Liver (tissue), 3 donors: Measurements from ENCODE around the gene PHLPP1.

ENCODE experiments used
- EGR1 ChIP-seq, 2 donors: IDR thresholded peaks; 2 replicates each; pipeline ENCODE4 v1.6.1; 2016 to 2018; ENCODE audit warnings: antibody characterized with exemption in 2 of 2, low read depth in 2 of 2
- GABPA ChIP-seq, 2 donors: IDR thresholded peaks in 1 of 2; conservative IDR thresholded peaks in 1 of 2; 2 replicates each; pipeline ENCODE4 v1.6.1; 2016; ENCODE audit warnings: antibody characterized with exemption in 2 of 2, mild to moderate bottlenecking in 1 of 2, moderate library complexity in 1 of 2
- JUND ChIP-seq, 2 donors: IDR thresholded peaks; 2 replicates each; pipeline ENCODE4 v1.6.1; 2016; ENCODE audit warnings: antibody characterized with exemption in 2 of 2
- NR2F2 ChIP-seq: IDR thresholded peaks from 2 replicates; pipeline ENCODE4 v1.6.1; 2016; ENCODE audit warnings: antibody characterized with exemption
- RAD21 ChIP-seq, 2 donors: IDR thresholded peaks; 2 replicates each; pipeline ENCODE4 v1.6.1; 2016; ENCODE audit warnings: antibody characterized with exemption in 2 of 2, mild to moderate bottlenecking in 2 of 2
- REST ChIP-seq: IDR thresholded peaks from 2 replicates; pipeline ENCODE4 v1.6.1; 2016; ENCODE audit warnings: antibody characterized with exemption, mild to moderate bottlenecking
- RXRA ChIP-seq, 2 donors: IDR thresholded peaks; 2 replicates each; pipeline ENCODE4 v1.6.1; 2017 to 2018; ENCODE audit warnings: antibody characterized with exemption in 2 of 2, mild to moderate bottlenecking in 1 of 2
- SP1 ChIP-seq: IDR thresholded peaks from 2 replicates; pipeline ENCODE4 v1.6.1; 2018; ENCODE audit warnings: antibody characterized with exemption, mild to moderate bottlenecking
- TAF1 ChIP-seq: conservative IDR thresholded peaks from 2 replicates; pipeline ENCODE4 v1.6.1; 2016; ENCODE audit warnings: antibody characterized with exemption, mild to moderate bottlenecking
- YY1 ChIP-seq: IDR thresholded peaks from 2 replicates; pipeline ENCODE4 v1.6.1; 2016; ENCODE audit warnings: antibody characterized with exemption, mild to moderate bottlenecking
- TF ChIP-seq, protein P1 (sequence below): fragments of 150-350 bp; IDR thresholded peaks from 2 replicates; pipeline ENCODE4 v1.5.1; 2017; ENCODE audit warnings: improper control_type of control experiment, low read depth, low read length; ENCODE audit not compliant: missing input control
- TF ChIP-seq, protein P2 (sequence below): IDR thresholded peaks from 2 replicates; pipeline ENCODE4 v1.6.1; 2016; ENCODE audit warnings: antibody characterized with exemption
- TF ChIP-seq, protein P3 (sequence below): IDR thresholded peaks from 2 replicates; pipeline ENCODE4 v1.6.1; 2016; ENCODE audit warnings: antibody characterized with exemption
- TF ChIP-seq, protein P4 (sequence below): IDR thresholded peaks from 2 replicates; pipeline ENCODE4 v1.6.1; 2016; ENCODE audit warnings: antibody characterized with exemption
- donor health status: healthy.
- donor health status: healthy.

- TF ChIP-seq, protein P1, sequence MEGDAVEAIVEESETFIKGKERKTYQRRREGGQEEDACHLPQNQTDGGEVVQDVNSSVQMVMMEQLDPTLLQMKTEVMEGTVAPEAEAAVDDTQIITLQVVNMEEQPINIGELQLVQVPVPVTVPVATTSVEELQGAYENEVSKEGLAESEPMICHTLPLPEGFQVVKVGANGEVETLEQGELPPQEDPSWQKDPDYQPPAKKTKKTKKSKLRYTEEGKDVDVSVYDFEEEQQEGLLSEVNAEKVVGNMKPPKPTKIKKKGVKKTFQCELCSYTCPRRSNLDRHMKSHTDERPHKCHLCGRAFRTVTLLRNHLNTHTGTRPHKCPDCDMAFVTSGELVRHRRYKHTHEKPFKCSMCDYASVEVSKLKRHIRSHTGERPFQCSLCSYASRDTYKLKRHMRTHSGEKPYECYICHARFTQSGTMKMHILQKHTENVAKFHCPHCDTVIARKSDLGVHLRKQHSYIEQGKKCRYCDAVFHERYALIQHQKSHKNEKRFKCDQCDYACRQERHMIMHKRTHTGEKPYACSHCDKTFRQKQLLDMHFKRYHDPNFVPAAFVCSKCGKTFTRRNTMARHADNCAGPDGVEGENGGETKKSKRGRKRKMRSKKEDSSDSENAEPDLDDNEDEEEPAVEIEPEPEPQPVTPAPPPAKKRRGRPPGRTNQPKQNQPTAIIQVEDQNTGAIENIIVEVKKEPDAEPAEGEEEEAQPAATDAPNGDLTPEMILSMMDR = no peak
- TF ChIP-seq RAD21 (IDR thresholded peaks at IDR 0.05) = no peak
- TF ChIP-seq RXRA (IDR thresholded peaks at IDR 0.05) = no peak
- TF ChIP-seq EGR1 (IDR thresholded peaks at IDR 0.05; ENCODE audit: low read depth in 2 of 2) = no peak
- TF ChIP-seq NR2F2 = no peak
- TF ChIP-seq TAF1 = no peak
- no peak for TF ChIP-seq GABPA (IDR thresholded peaks at IDR 0.05 in 1 of 2, conservative IDR thresholded peaks at IDR 0.05 in 1 of 2)
- TF ChIP-seq, protein P2, sequence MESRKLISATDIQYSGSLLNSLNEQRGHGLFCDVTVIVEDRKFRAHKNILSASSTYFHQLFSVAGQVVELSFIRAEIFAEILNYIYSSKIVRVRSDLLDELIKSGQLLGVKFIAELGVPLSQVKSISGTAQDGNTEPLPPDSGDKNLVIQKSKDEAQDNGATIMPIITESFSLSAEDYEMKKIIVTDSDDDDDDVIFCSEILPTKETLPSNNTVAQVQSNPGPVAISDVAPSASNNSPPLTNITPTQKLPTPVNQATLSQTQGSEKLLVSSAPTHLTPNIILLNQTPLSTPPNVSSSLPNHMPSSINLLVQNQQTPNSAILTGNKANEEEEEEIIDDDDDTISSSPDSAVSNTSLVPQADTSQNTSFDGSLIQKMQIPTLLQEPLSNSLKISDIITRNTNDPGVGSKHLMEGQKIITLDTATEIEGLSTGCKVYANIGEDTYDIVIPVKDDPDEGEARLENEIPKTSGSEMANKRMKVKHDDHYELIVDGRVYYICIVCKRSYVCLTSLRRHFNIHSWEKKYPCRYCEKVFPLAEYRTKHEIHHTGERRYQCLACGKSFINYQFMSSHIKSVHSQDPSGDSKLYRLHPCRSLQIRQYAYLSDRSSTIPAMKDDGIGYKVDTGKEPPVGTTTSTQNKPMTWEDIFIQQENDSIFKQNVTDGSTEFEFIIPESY = no peak
- no peak for TF ChIP-seq JUND (IDR thresholded peaks at IDR 0.05)
- TF ChIP-seq, protein P3, sequence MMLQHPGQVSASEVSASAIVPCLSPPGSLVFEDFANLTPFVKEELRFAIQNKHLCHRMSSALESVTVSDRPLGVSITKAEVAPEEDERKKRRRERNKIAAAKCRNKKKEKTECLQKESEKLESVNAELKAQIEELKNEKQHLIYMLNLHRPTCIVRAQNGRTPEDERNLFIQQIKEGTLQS = no peak
- no peak for TF ChIP-seq REST
- no peak for TF ChIP-seq YY1
- TF ChIP-seq, protein P4, sequence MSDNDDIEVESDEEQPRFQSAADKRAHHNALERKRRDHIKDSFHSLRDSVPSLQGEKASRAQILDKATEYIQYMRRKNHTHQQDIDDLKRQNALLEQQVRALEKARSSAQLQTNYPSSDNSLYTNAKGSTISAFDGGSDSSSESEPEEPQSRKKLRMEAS = no peak
- no peak for TF ChIP-seq SP1
Observed at GRCh38 chr18:62942578-62942977, 227.2 kb downstream of the PHLPP1 start.
